Stomach (tissue), 4 donors: Measurements from ENCODE around the gene FAT2.

Source experiments
- POLR2A ChIP-seq, 4 donors: fragments of 450-650 bp; IDR thresholded peaks; one replicate each; pipeline ENCODE4 v1.6.1; 2016; ENCODE audit warnings: antibody characterized with exemption in 4 of 4, control low read depth in 2 of 4, mild to moderate bottlenecking in 1 of 4, moderate library complexity in 1 of 4
- POLR2AphosphoS5 ChIP-seq, 3 donors: sonication (generic); formaldehyde crosslinking; IDR thresholded peaks; one replicate each; pipeline ENCODE4 v1.6.1; 2016; ENCODE audit warnings: antibody characterized with exemption in 3 of 3
- TF ChIP-seq, protein P1 (sequence below), 7 experiments: fragments of 450-650 bp in 4 of 7; fragments of 200-600 bp in 3 of 7; sonication (generic) in 3 of 7; IDR thresholded peaks; one replicate each; pipeline ENCODE4 v1.5.1; 2016 to 2019; ENCODE audit warnings: antibody characterized with exemption in 7 of 7, control low read depth in 2 of 7, mild to moderate bottlenecking in 1 of 7

GRCh38 chr5:151601391-151601790, 10.3 kb upstream of the FAT2 start:
- TF ChIP-seq POLR2A (IDR thresholded peaks at IDR 0.05), result no peak
- TF ChIP-seq, protein P1, sequence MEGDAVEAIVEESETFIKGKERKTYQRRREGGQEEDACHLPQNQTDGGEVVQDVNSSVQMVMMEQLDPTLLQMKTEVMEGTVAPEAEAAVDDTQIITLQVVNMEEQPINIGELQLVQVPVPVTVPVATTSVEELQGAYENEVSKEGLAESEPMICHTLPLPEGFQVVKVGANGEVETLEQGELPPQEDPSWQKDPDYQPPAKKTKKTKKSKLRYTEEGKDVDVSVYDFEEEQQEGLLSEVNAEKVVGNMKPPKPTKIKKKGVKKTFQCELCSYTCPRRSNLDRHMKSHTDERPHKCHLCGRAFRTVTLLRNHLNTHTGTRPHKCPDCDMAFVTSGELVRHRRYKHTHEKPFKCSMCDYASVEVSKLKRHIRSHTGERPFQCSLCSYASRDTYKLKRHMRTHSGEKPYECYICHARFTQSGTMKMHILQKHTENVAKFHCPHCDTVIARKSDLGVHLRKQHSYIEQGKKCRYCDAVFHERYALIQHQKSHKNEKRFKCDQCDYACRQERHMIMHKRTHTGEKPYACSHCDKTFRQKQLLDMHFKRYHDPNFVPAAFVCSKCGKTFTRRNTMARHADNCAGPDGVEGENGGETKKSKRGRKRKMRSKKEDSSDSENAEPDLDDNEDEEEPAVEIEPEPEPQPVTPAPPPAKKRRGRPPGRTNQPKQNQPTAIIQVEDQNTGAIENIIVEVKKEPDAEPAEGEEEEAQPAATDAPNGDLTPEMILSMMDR (IDR thresholded peaks at IDR 0.05), result no peak
- no peak for TF ChIP-seq POLR2AphosphoS5 (IDR thresholded peaks at IDR 0.05)
